ENCODE measurements around the gene IRGC. TPM values are rescaled to one million over a fixed set of nuclear protein-coding genes. Genes with fewer than 3 reads are reported as not detected.

IRGC gene
- total RNA-seq, 4 donors from 2014 or later, result not detected

DNA sequence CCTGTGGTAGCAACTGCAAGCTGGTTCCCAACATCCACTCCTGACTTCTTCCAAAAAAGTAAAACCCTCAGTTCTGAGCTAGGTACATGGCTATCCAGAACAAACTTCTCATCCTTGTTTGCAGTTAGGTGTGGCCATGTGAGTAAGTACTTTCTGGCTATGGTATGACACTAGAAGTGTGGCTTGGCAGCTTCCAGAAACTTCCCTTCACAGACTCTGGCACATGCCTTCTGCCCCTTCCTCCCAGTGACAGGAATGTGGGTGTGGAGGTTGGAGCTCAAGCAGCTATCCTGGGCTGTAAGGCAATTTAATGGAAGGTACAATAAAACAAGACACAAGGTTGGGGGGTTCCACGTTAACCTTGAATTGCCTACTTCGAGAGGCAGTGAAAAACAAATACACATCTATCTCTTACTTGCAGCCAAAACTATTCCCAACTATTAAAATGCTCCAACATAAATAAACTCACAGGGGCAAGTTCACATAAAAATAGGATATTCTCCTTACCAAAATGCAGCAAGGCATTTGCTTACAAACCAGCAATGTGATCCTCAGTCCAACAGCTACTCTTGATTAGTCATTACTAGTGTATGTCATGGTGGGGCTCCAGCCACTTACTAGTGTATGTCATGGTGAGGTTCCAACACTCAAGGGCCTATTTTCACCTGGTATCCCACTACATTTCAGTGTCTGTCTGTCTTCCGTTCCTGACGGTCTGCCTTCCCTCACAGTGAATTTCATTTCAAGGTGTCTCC lies 35.8 kb downstream of the IRGC start:
- Histone ChIP-seq H3K4me1 (peaks cover 0 to 41% (median 25%) of the 10 kb centered on the region in 4 donors), H3K36me3 (peaks cover 2 to 51% (median 10%) of the 10 kb centered on the region in 3 donors), H3K27me3 (no peaks in the 10 kb centered on the region), H3K4me3 (no peak overlapping the region), H3K9me3 (no peaks in the 10 kb centered on the region), H3K27ac (no peak overlapping the region)
- TF ChIP-seq CTCF (IDR thresholded peaks at IDR 0.05) (no peak), EP300 (IDR thresholded peaks at IDR 0.05) (no peak), POLR2A (IDR thresholded peaks at IDR 0.05) (no peak)
- WGBS, 2 donors, result 85 to 88% methylated on average over 4 of the region's 4 CpGs
- DNase-seq (ENCODE audit: low spot score in 2 of 2), result no peak

DNA sequence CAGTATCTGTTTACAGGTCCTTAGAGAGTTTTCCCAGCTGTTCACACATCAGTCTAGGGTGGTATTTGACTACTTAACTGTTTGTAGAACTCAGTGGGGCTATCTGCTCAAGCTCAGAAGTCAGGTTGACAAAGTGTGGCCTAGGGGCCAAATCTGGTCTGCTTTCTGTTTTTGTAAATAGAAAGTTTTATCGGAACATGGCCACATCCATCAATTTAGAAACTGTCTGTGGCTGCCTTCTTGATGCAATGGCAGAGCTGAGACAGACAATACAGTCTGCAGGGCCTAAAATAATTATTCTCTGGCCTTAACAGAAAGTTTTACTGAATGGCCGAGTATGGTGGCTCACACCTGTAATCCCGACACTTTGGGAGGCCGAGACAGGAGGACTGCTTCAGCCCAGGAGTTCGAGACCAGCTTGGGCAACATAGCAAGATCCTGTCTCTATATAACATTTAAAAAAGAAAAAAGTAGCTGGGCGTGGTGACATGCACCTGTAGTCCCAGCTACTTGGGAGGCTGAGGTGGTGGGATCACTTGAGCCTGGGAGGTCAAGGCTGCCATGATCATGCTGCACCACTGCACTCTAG lies 36.5 kb downstream of the IRGC start:
- TF ChIP-seq CTCF (IDR thresholded peaks at IDR 0.05), result no peak
- TF ChIP-seq POLR2A (IDR thresholded peaks at IDR 0.05), result no peak
- TF ChIP-seq EP300 (IDR thresholded peaks at IDR 0.05), result no peak
- H3K9me3 ChIP-seq, result no peaks in the 10 kb centered on the region
- DNase-seq (ENCODE audit: low spot score in 2 of 2), result no peak
- no peak overlapping the region for H3K4me3 ChIP-seq
- no peaks in the 10 kb centered on the region for H3K27me3 ChIP-seq
- H3K27ac ChIP-seq, result peak overlapping the region in 2 of 4 donors; percentile 98 to 99
- H3K4me1 ChIP-seq, result peaks cover 0 to 41% (median 28%) of the 10 kb centered on the region in 4 donors
- peaks cover 0 to 44% (median 2%) of the 10 kb centered on the region in 3 donors for H3K36me3 ChIP-seq
- WGBS, 2 donors, result 92 to 98% methylated on average over 6 of the region's 6 CpGs

GRCh38 chr19:43754253-43754502 lies 38.3 kb downstream of the IRGC start:
- TF ChIP-seq CTCF (IDR thresholded peaks at IDR 0.05) (no peak), POLR2A (IDR thresholded peaks at IDR 0.05) (no peak), EP300 (IDR thresholded peaks at IDR 0.05) (no peak)
- 1% methylated on average over 11 of the region's 11 CpGs for WGBS, 2 donors
- Histone ChIP-seq H3K27me3 (no peaks in the 10 kb centered on the region), H3K27ac (peak overlapping the region; percentile 98 to 99 (median 98)), H3K9me3 (no peaks in the 10 kb centered on the region), H3K4me1 (peaks cover 0 to 42% (median 28%) of the 10 kb centered on the region in 4 donors), H3K4me3 (peak overlapping the region; percentile 50 to 82 (median 72)), H3K36me3 (peaks cover 0 to 26% (median 0%) of the 10 kb centered on the region in 3 donors)
- DNase-seq (ENCODE audit: low spot score in 2 of 2), result no peak

DNA sequence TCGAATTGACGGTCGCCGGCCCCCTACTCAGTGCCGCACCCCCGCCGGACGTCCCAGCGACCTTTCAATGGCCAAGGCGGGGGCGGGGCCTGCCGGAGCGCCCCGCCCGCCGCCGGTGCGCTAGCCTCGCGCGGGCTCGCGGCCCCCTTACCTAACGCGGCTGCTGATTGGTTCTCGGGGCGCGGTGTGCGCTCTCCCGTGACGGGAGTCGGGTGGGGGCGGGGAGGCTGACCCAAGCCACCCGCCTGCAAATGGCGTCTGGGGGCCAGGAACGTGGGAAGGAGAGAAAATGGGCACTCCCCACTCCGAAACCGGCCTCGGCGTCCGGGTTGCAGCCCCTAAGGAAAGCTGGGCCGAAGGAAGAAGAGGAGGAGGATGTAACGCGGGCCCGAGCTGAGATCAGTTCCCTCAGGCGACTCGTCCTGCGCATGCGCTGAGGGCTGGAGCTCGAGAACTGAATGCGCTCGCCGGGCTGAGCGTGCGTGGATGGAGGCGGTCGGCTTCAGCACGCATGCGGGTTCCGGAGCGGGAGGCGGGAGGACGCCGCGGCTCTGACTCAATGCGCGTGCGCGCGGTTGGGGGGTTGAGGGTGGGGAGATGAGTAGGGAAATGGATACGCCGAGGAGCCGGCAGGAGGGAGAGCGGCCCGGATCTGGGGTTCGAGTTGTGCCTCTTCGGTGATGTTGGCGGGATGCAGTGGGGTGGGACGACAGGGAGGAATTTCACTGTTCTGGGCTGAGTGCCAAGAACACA lies 38.8 kb downstream of the IRGC start, which contains the start of gene SMG9:
TSS of gene SMG9 (minus strand) at position 460 of the 753 bp plus-strand sequence. CDS start 4,221 bp downstream, outside the sequence.
- TF ChIP-seq EP300 (IDR thresholded peaks at IDR 0.05), result peak; percentile 94 to 97
- TF ChIP-seq CTCF (IDR thresholded peaks at IDR 0.05), result peak in 2 of 5 experiments; percentile 19 to 32
- peak; percentile 56 to 93 for TF ChIP-seq POLR2A (IDR thresholded peaks at IDR 0.05)

More for the DNA sequence above, 38.8 kb downstream of the IRGC start, which contains the start of gene SMG9:
- peaks cover 0 to 21% (median 0%) of the 10 kb centered on the region in 3 donors for H3K36me3 ChIP-seq
- peaks cover 0 to 46% (median 28%) of the 10 kb centered on the region in 4 donors for H3K4me1 ChIP-seq
- no peaks in the 10 kb centered on the region for H3K27me3 ChIP-seq
- H3K4me3 ChIP-seq, result peak within 1 kb of the TSS; percentile 50 to 82 (median 72)
- H3K27ac ChIP-seq, result peak within 1 kb of the TSS; percentile 98 to 99 (median 98)
- no peaks in the 10 kb centered on the region for H3K9me3 ChIP-seq
- peak; percentile 94 to 95 for DNase-seq (ENCODE audit: low spot score in 2 of 2)
- 0 to 1% methylated on average over 48 to 77 of the region's 79 CpGs for whole genome bisulfite sequencing, 2 donors
